ENCODE measurements around the gene CADM1.

The CADM1 gene

DNA sequence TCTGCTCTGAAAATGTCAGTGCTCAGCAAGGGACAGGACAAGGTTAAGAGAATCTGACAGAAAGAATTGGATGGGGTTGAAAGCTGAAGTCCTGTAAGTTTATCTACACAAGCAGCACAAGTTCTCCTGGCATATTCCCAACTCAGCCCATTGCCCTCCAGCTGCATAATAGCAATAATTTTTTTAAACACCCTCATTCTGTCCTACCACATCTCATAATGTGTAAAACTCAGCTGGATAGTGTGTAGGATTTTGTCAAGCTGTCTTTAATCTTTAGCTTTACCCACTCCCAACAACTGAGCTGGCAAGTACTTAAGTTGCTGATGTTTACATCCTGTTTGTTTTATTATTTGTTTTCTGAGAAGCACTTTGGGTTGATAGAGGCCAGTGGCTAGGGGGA, 158.9 kb downstream of the CADM1 start:
- no peak for TF ChIP-seq CTCF (IDR thresholded peaks at IDR 0.05; ENCODE audit: low read depth, low read length, missing control alignments)
- DNase-seq (ENCODE audit: low read depth) = no peak
- in situ Hi-C loops (cut with HindIII; ENCODE audit: low sequenced_read_pairs) = no loop called here
- no peak overlapping the region for H3K4me3 ChIP-seq (ENCODE audit: low read depth, low read length)

- TF ChIP-seq CTCF (IDR thresholded peaks at IDR 0.05; ENCODE audit: low read depth, low read length, missing control alignments) = no peak
- in situ Hi-C loops (cut with HindIII; ENCODE audit: low sequenced_read_pairs) = no loop called here
- DNase-seq (ENCODE audit: low read depth) = no peak
- H3K4me3 ChIP-seq (ENCODE audit: low read depth, low read length) = no peak overlapping the region
Measured at GRCh38 chr11:115344846-115345245, 159.4 kb downstream of the CADM1 start.

GRCh38 chr11:115342142-115342541, 162.1 kb downstream of the CADM1 start:
- in situ Hi-C loops (cut with HindIII; ENCODE audit: low sequenced_read_pairs) = no loop called here
- no peak for DNase-seq (ENCODE audit: low read depth)
- no peak for TF ChIP-seq CTCF (IDR thresholded peaks at IDR 0.05; ENCODE audit: low read depth, low read length, missing control alignments)
- H3K4me3 ChIP-seq (ENCODE audit: low read depth, low read length) = no peak overlapping the region

DNA sequence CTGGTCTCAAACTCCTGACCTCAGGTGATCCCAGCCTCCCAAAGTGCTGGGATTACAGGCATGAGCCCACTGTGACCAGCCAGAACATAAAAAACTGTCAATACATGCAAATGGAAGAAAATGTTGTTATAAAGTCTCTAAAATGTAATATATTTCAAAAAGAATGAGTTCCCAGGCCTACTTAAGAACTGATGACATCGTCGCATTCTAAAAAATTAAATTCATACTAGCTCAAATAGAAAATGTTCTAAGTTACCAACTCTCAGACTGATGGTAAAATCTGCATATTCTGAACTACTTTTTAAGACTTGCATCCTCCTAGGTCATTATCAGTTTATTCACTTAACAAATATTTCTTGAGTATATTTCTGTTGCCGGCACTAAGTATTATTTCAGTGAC, 163.3 kb downstream of the CADM1 start:
- H3K4me3 ChIP-seq (ENCODE audit: low read depth, low read length) = no peak overlapping the region
- TF ChIP-seq CTCF (IDR thresholded peaks at IDR 0.05; ENCODE audit: low read depth, low read length, missing control alignments) = no peak
- DNase-seq (ENCODE audit: low read depth) = no peak
- in situ Hi-C loops (cut with HindIII; ENCODE audit: low sequenced_read_pairs) = no loop called here

- in situ Hi-C loops (cut with HindIII; ENCODE audit: low sequenced_read_pairs) = no loop called here
- DNase-seq (ENCODE audit: low read depth) = no peak
- H3K4me3 ChIP-seq (ENCODE audit: low read depth, low read length) = no peak overlapping the region
- no peak for TF ChIP-seq CTCF (IDR thresholded peaks at IDR 0.05; ENCODE audit: low read depth, low read length, missing control alignments)
Measured at GRCh38 chr11:115338476-115338875, 165.7 kb downstream of the CADM1 start.

- DNase-seq (ENCODE audit: low read depth) = peak; percentile 34
- no peak overlapping the region for H3K4me3 ChIP-seq (ENCODE audit: low read depth, low read length)
- peak; percentile 21 for TF ChIP-seq CTCF (IDR thresholded peaks at IDR 0.05; ENCODE audit: low read depth, low read length, missing control alignments)
- in situ Hi-C loops (cut with HindIII; ENCODE audit: low sequenced_read_pairs) = no loop called here
Measured at GRCh38 chr11:115334932-115335788, 169.1 kb downstream of the CADM1 start.

All from astrocyte of the cerebellum (primary cell).